Measurements from ENCODE around the gene SCMH1.

GRCh38 chr1:41261926-41262618 is 20.0 kb upstream of the SCMH1 start:
- TF ChIP-seq CTCF (conservative IDR thresholded peaks at IDR 0.05) (no peak), EZH2 (IDR thresholded peaks at IDR 0.05; ENCODE audit: low read depth) (no peak)
